ENCODE measurements around the gene TEX261.

The TEX261 gene

GRCh38 chr2:70982971-70983370 lies 11.7 kb downstream of the TEX261 start:
- no peaks in the 10 kb centered on the region for H3K27me3 Mint-ChIP-seq
- ATAC-seq (replicated peaks) (no peak), DNase-seq (no peak)
- H3K4me3 Mint-ChIP-seq = no peak overlapping the region
- no peaks in the 10 kb centered on the region for H3K9me3 Mint-ChIP-seq
- H3K27ac Mint-ChIP-seq = no peak overlapping the region
- H3K36me3 Mint-ChIP-seq = peaks cover 26 to 44% of the 10 kb centered on the region in 2 donors
- H3K4me1 Mint-ChIP-seq = peaks cover 20 to 28% of the 10 kb centered on the region in 2 donors

- Mint-ChIP-seq H3K4me1 (peaks cover 24 to 34% of the 10 kb centered on the region in 2 donors), H3K36me3 (peaks cover 20 to 36% of the 10 kb centered on the region in 2 donors), H3K9me3 (no peaks in the 10 kb centered on the region), H3K27ac (no peak overlapping the region), H3K27me3 (no peaks in the 10 kb centered on the region), H3K4me3 (no peak overlapping the region)
- no peak for DNase-seq
- no peak for ATAC-seq (replicated peaks)
Observed at GRCh38 chr2:70981866-70982810, 12.5 kb downstream of the TEX261 start.

GRCh38 chr2:70981421-70981820 lies 13.3 kb downstream of the TEX261 start:
- H3K27ac Mint-ChIP-seq = no peak overlapping the region
- peaks cover 28 to 40% of the 10 kb centered on the region in 2 donors for H3K4me1 Mint-ChIP-seq
- ATAC-seq (replicated peaks) = no peak
- H3K9me3 Mint-ChIP-seq = no peaks in the 10 kb centered on the region
- no peaks in the 10 kb centered on the region for H3K27me3 Mint-ChIP-seq
- H3K36me3 Mint-ChIP-seq = peaks cover 13 to 29% of the 10 kb centered on the region in 2 donors
- no peak for DNase-seq
- H3K4me3 Mint-ChIP-seq = no peak overlapping the region

- Mint-ChIP-seq H3K4me3 (no peak overlapping the region), H3K9me3 (no peaks in the 10 kb centered on the region), H3K4me1 (peaks cover 16 to 23% of the 10 kb centered on the region in 2 donors), H3K36me3 (peaks cover 4 to 21% of the 10 kb centered on the region in 2 donors), H3K27me3 (peaks cover 0 to 2% of the 10 kb centered on the region in 2 donors), H3K27ac (no peak overlapping the region)
- DNase-seq (no peak), ATAC-seq (replicated peaks) (no peak)
Observed at GRCh38 chr2:70979626-70980025, 15.0 kb downstream of the TEX261 start.

GRCh38 chr2:70979180-70979488 lies 15.5 kb downstream of the TEX261 start:
- Mint-ChIP-seq H3K27ac (no peak overlapping the region), H3K4me3 (no peak overlapping the region), H3K27me3 (peaks cover 0 to 5% of the 10 kb centered on the region in 2 donors), H3K4me1 (peaks cover 11 to 18% of the 10 kb centered on the region in 2 donors), H3K36me3 (peaks cover 4 to 18% of the 10 kb centered on the region in 2 donors), H3K9me3 (no peaks in the 10 kb centered on the region)
- DNase-seq (no peak), ATAC-seq (replicated peaks) (no peak)

GRCh38 chr2:70978341-70979179 lies 16.1 kb downstream of the TEX261 start, which contains the start of gene ANKRD53:
TSS of gene ANKRD53 (plus strand) at chr2:70978630. CDS start at chr2:70978646, 16 bp downstream.
- H3K9me3 Mint-ChIP-seq = no peaks in the 10 kb centered on the region
- H3K27me3 Mint-ChIP-seq = peaks cover 0 to 5% of the 10 kb centered on the region in 2 donors
- DNase-seq (peak; percentile 16), ATAC-seq (replicated peaks) (peak; percentile 47 to 54)
- H3K4me3 Mint-ChIP-seq = peak within 1 kb of the TSS; percentile 88 to 93
- H3K4me1 Mint-ChIP-seq = peaks cover 11 to 17% of the 10 kb centered on the region in 2 donors
- peak within 1 kb of the TSS; percentile 95 for H3K27ac Mint-ChIP-seq
- peaks cover 4 to 12% of the 10 kb centered on the region in 2 donors for H3K36me3 Mint-ChIP-seq

GRCh38 chr2:70977605-70978205 lies 17.0 kb downstream of the TEX261 start:
- peak; percentile 29 for DNase-seq
- peak overlapping the region; percentile 95 for H3K27ac Mint-ChIP-seq
- H3K4me3 Mint-ChIP-seq = peak overlapping the region; percentile 88 to 93
- peaks cover 11 to 17% of the 10 kb centered on the region in 2 donors for H3K4me1 Mint-ChIP-seq
- H3K36me3 Mint-ChIP-seq = peaks cover 4 to 12% of the 10 kb centered on the region in 2 donors
- peak; percentile 54 to 61 for ATAC-seq (replicated peaks)
- H3K9me3 Mint-ChIP-seq = no peaks in the 10 kb centered on the region
- peaks cover 0 to 5% of the 10 kb centered on the region in 2 donors for H3K27me3 Mint-ChIP-seq

GRCh38 chr2:70975237-70975636 lies 19.4 kb downstream of the TEX261 start:
- Mint-ChIP-seq H3K9me3 (no peaks in the 10 kb centered on the region), H3K36me3 (peaks cover 0 to 9% of the 10 kb centered on the region in 2 donors), H3K27me3 (peaks cover 10 to 13% of the 10 kb centered on the region in 2 donors), H3K4me3 (no peak overlapping the region), H3K27ac (no peak overlapping the region), H3K4me1 (peaks cover 11 to 17% of the 10 kb centered on the region in 2 donors)
- DNase-seq = no peak
- ATAC-seq (replicated peaks) = no peak

- H3K36me3 Mint-ChIP-seq = peaks cover 0 to 9% of the 10 kb centered on the region in 2 donors
- H3K27ac Mint-ChIP-seq = no peak overlapping the region
- no peak overlapping the region for H3K4me3 Mint-ChIP-seq
- DNase-seq (no peak), ATAC-seq (replicated peaks) (no peak)
- peaks cover 10 to 13% of the 10 kb centered on the region in 2 donors for H3K27me3 Mint-ChIP-seq
- H3K4me1 Mint-ChIP-seq = peaks cover 11 to 17% of the 10 kb centered on the region in 2 donors
- no peaks in the 10 kb centered on the region for H3K9me3 Mint-ChIP-seq
Observed at GRCh38 chr2:70974592-70974991, 20.1 kb downstream of the TEX261 start.

GRCh38 chr2:70967189-70967588 lies 27.5 kb downstream of the TEX261 start:
- DNase-seq (no peak), ATAC-seq (replicated peaks) (no peak)
- Mint-ChIP-seq H3K4me1 (peaks cover 4 to 9% of the 10 kb centered on the region in 2 donors), H3K27me3 (peaks cover 37 to 43% of the 10 kb centered on the region in 2 donors), H3K4me3 (no peak overlapping the region), H3K27ac (no peak overlapping the region), H3K36me3 (peaks cover 0 to 3% of the 10 kb centered on the region in 2 donors), H3K9me3 (no peaks in the 10 kb centered on the region)

GRCh38 chr2:70966681-70967080 lies 28.0 kb downstream of the TEX261 start:
- DNase-seq (no peak), ATAC-seq (replicated peaks) (no peak)
- Mint-ChIP-seq H3K27me3 (peaks cover 37 to 44% of the 10 kb centered on the region in 2 donors), H3K4me3 (no peak overlapping the region), H3K36me3 (peaks cover 0 to 2% of the 10 kb centered on the region in 2 donors), H3K9me3 (no peaks in the 10 kb centered on the region), H3K27ac (no peak overlapping the region), H3K4me1 (peaks cover 4 to 9% of the 10 kb centered on the region in 2 donors)

- peaks cover 43 to 48% of the 10 kb centered on the region in 2 donors for H3K27me3 Mint-ChIP-seq
- ATAC-seq (replicated peaks) (no peak), DNase-seq (no peak)
- peaks cover 4 to 9% of the 10 kb centered on the region in 2 donors for H3K4me1 Mint-ChIP-seq
- H3K9me3 Mint-ChIP-seq = no peaks in the 10 kb centered on the region
- H3K4me3 Mint-ChIP-seq = peak overlapping the region; percentile 80 to 87
- no peaks in the 10 kb centered on the region for H3K36me3 Mint-ChIP-seq
- H3K27ac Mint-ChIP-seq = no peak overlapping the region
Observed at GRCh38 chr2:70965506-70965905, 29.2 kb downstream of the TEX261 start.

GRCh38 chr2:70964596-70965386 lies 29.9 kb downstream of the TEX261 start:
- Mint-ChIP-seq H3K36me3 (no peaks in the 10 kb centered on the region), H3K9me3 (no peaks in the 10 kb centered on the region), H3K27me3 (peaks cover 47 to 48% of the 10 kb centered on the region in 2 donors), H3K27ac (no peak overlapping the region), H3K4me1 (peaks cover 4 to 9% of the 10 kb centered on the region in 2 donors), H3K4me3 (peak overlapping the region; percentile 80 to 87)
- ATAC-seq (replicated peaks) = peak; percentile 95 to 97
- peak; percentile 63 for DNase-seq

All from stimulated activated naive B cell treated with anti-CD40 and anti-IgM and Interleukin-4, amounts not matched to agents 10 μg/mL and 1 μg/mL and 100 μg/mL, for 72 hours (primary cell).